Esophagus muscularis mucosa (tissue), 4 donors: ENCODE measurements around the gene STIP1. TPM values are rescaled to one million over a fixed set of nuclear protein-coding genes. Genes with fewer than 3 reads are reported as not detected.

Experiments
- DNase-seq: peaks from one replicate; pipeline ENCODE4 v3.0.0-alpha.2; 2017; ENCODE audit errors: extremely low spot score
- H3K27ac ChIP-seq, 4 donors: fragments of 200-600 bp; sonication (generic); replicated peaks in 1 of 4; 1 replicate in 3 of 4; 2 replicates in 1 of 4; pipeline ENCODE4 v1.5.1; 2016 to 2019; ENCODE audit warnings: mild to moderate bottlenecking in 1 of 4
- H3K27me3 ChIP-seq, 4 donors: fragments of 200-600 bp; sonication (generic); one replicate each; pipeline versions ENCODE4 v1.5.1 to v1.6.0; 2016 to 2019
- H3K36me3 ChIP-seq, 4 donors: fragments of 200-600 bp; sonication (generic); one replicate each; pipeline ENCODE4 v1.5.1; 2016 to 2019
- H3K4me1 ChIP-seq, 4 donors: fragments of 200-600 bp; sonication (generic); one replicate each; pipeline ENCODE4 v1.5.1; 2016 to 2019
- H3K4me3 ChIP-seq, 4 donors: fragments of 200-600 bp; sonication (generic); 1 replicate in 2 of 4; 2 replicates in 2 of 4; pipeline ENCODE4 v1.5.1; 2016 to 2019; ENCODE audit warnings: mild to moderate bottlenecking in 4 of 4, moderate library complexity in 1 of 4
- H3K9me3 ChIP-seq, 4 donors: fragments of 200-600 bp; sonication (generic); 1 replicate in 3 of 4; 2 replicates in 1 of 4; pipeline ENCODE4 v1.5.1; 2016 to 2019
- EP300 ChIP-seq: sonication (generic); formaldehyde crosslinking; IDR thresholded peaks from one replicate; pipeline ENCODE4 v1.6.1; 2017; ENCODE audit warnings: antibody characterized with exemption
- POLR2A ChIP-seq: fragments of 450-650 bp; IDR thresholded peaks from one replicate; pipeline ENCODE4 v1.6.1; 2017; ENCODE audit warnings: antibody characterized with exemption, moderate library complexity, mild to moderate bottlenecking, low read depth
- POLR2AphosphoS5 ChIP-seq, 2 donors: sonication (generic); formaldehyde crosslinking; IDR thresholded peaks; one replicate each; pipeline ENCODE4 v1.6.1; 2017; ENCODE audit warnings: antibody characterized with exemption in 2 of 2
- WGBS: methylation state at CpG from one replicate; pipeline ENCODE4 v1.1.5; 2018; 5-methylcytosine and 5-hydroxymethylcytosine counted together
- intact Hi-C: fragments of 100-400 bp; cut with DNase I; formaldehyde crosslinking; loops from one replicate; pipeline ENCODE4 v1.15.1; 2023
- total RNA-seq, 4 donors: library from RNA; depleted of rRNA; stranded (reverse); fragments of >200 nt; gene quantifications; one replicate each; pipeline versions ENCODE4 v1.1.0 to v1.2.1, GENCODE V29; 2016
- TF ChIP-seq, protein P1 (sequence below), 3 experiments: fragments of 200-600 bp in 2 of 3; fragments of 450-650 bp in 1 of 3; sonication (generic) in 2 of 3; IDR thresholded peaks; one replicate each; pipeline ENCODE4 v1.5.1; 2017 to 2019; ENCODE audit warnings: antibody characterized with exemption in 3 of 3, mild to moderate bottlenecking in 2 of 3, moderate library complexity in 1 of 3

STIP1 gene
- total RNA-seq, 4 donors from 2014 or later = 82.2 to 116 (median 101) TPM

DNA sequence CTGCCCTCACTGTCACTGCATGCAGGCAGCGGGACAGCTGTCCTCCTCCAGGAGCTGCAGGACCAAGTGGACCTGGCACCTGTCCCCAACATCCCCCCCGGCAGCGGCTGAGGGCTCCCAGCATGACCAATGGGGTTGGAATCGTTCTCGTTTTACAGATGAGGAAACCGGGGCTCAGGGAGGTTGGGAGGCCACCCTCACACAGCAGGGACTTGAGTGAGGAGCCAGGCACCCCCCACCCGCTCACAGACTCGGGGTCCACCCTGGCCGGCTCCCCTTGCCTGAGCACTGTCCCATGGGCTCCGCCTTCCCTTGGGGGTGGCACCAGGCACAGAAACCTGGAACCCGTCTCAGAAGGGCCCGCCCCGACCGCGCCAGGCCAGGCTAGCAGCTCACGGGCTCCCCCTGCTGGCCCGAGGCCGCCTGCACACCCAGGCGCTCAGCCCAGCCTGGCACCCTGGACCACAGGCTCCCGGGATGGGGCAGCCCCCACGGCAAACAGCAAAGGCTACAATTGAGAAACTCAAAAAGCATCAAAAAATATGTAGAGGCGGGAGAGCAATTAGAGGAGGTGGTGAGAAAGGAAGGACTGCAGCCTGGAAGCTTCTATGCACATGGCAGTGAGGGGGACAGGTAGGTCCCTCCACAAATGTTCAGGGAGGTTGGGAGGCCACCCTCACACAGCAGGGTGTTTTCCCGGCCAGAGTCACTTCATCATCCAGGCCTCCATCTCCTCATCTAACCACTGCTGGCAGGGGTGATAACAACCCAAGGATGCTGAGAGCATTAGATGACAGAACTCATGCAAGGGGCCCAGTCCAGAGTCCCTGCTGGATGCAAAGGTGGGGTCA, 32.9 kb upstream of the STIP1 start:
- peaks cover 19 to 26% (median 22%) of the 10 kb centered on the region in 4 donors for H3K4me1 ChIP-seq
- H3K27me3 ChIP-seq = no peaks in the 10 kb centered on the region
- H3K9me3 ChIP-seq = no peaks in the 10 kb centered on the region
- 6% methylated on average over 18 of the region's 23 CpGs for WGBS
- DNase-seq = no peak
- peaks cover 0 to 9% (median 5%) of the 10 kb centered on the region in 4 donors for H3K36me3 ChIP-seq
- TF ChIP-seq EP300 = no peak
- TF ChIP-seq, protein P1, sequence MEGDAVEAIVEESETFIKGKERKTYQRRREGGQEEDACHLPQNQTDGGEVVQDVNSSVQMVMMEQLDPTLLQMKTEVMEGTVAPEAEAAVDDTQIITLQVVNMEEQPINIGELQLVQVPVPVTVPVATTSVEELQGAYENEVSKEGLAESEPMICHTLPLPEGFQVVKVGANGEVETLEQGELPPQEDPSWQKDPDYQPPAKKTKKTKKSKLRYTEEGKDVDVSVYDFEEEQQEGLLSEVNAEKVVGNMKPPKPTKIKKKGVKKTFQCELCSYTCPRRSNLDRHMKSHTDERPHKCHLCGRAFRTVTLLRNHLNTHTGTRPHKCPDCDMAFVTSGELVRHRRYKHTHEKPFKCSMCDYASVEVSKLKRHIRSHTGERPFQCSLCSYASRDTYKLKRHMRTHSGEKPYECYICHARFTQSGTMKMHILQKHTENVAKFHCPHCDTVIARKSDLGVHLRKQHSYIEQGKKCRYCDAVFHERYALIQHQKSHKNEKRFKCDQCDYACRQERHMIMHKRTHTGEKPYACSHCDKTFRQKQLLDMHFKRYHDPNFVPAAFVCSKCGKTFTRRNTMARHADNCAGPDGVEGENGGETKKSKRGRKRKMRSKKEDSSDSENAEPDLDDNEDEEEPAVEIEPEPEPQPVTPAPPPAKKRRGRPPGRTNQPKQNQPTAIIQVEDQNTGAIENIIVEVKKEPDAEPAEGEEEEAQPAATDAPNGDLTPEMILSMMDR (IDR thresholded peaks at IDR 0.05) = peak in 2 of 3 experiments; percentile 94 to 99
- peak in 1 of 2 donors; percentile 32 for TF ChIP-seq POLR2AphosphoS5 (IDR thresholded peaks at IDR 0.05)
- no peak overlapping the region for H3K27ac ChIP-seq
- intact Hi-C loops = loop anchor here (5.0 to 10.0 kb wide), 2 partner anchors 316 to 388 kb away; partner anchors contain the start of genes MARK2 and ZFTA
- peak overlapping the region in 2 of 4 donors; percentile 7 to 25 for H3K4me3 ChIP-seq

DNA sequence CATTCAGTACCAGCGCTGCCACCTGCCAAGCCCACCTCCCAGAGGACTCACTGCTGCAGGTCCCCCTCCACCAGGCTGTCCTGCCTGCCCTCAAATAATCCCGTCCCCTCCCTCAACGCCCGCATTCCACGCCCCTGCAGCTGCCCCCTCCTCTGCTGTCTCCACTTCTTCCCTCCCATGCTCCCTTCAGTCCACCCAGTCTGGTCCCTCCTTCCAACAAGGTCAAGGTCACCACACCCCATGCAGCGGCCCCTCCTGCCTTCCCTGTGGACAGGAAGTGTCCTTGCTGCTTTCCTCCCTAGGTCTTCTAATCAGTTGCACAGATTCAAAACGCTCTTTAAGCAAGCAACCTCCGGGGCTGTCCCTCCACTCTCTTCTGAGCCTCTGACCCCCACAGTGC, 32.2 kb upstream of the STIP1 start:
- Histone ChIP-seq H3K9me3 (no peaks in the 10 kb centered on the region), H3K27ac (no peak overlapping the region), H3K27me3 (no peaks in the 10 kb centered on the region), H3K4me3 (no peak overlapping the region), H3K4me1 (peaks cover 11 to 19% (median 14%) of the 10 kb centered on the region in 4 donors), H3K36me3 (peaks cover 0 to 9% (median 5%) of the 10 kb centered on the region in 4 donors)
- no peak for DNase-seq
- intact Hi-C loops = loop anchor here (5.0 to 10.0 kb wide), 2 partner anchors 317 to 389 kb away; partner anchors contain the start of genes MARK2 and ZFTA
- TF ChIP-seq, protein P1 (IDR thresholded peaks at IDR 0.05) = no peak
- no peak for TF ChIP-seq EP300
- TF ChIP-seq POLR2A = no peak
- TF ChIP-seq POLR2AphosphoS5 (IDR thresholded peaks at IDR 0.05) = no peak
- 53% methylated on average over 8 of the region's 8 CpGs for WGBS

DNA sequence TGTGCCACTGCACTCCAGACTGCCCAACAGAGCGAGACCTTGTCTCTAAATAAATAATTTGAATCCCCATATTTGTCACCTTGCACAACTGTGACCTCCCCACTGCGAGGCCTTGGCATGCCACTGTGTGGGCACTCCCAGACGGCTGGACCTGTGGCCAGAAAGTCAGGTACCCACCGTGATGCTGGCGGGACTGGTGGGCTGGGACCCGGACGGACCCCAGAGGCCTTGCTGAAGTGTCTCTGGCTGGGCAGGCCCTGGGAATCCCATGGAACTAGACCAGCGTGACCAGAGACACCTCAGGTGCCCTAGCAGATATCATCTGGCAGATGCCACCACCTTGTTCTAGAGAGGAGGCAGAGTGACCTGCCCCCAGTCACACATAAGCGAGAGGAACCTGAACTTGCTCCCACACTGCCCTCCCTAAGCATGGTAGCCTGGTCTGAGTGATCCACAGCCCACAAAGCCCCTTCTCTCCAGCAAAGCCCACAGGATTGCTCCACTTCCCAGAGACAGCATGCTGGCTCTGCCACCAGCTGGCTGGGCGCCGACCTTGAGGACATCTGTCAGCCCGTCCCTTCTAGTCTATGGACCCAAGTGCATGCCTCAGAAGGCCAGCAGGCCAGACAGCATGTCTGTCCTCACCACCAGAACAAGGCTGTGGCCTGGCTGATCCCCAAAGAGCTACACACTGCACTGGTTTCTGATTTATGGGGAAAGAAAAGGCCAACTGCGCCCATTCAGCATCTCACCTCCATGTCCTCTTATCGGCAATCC, 29.5 kb upstream of the STIP1 start:
- peaks cover 0 to 3% (median 0%) of the 10 kb centered on the region in 4 donors for H3K36me3 ChIP-seq
- whole genome bisulfite sequencing = 92% methylated on average over 14 of the region's 14 CpGs
- peaks cover 0 to 9% (median 8%) of the 10 kb centered on the region in 4 donors for H3K4me1 ChIP-seq
- DNase-seq = no peak
- intact Hi-C loops = loop anchor here (10.0 kb wide), 1 partner anchor 392 kb away; the partner anchor contains the start of gene ZFTA
- no peaks in the 10 kb centered on the region for H3K27me3 ChIP-seq
- TF ChIP-seq EP300 (no peak), POLR2AphosphoS5 (IDR thresholded peaks at IDR 0.05) (no peak)
- TF ChIP-seq, protein P1 (IDR thresholded peaks at IDR 0.05) = no peak
- no peaks in the 10 kb centered on the region for H3K9me3 ChIP-seq
- H3K27ac ChIP-seq = no peak overlapping the region
- no peak overlapping the region for H3K4me3 ChIP-seq

DNA sequence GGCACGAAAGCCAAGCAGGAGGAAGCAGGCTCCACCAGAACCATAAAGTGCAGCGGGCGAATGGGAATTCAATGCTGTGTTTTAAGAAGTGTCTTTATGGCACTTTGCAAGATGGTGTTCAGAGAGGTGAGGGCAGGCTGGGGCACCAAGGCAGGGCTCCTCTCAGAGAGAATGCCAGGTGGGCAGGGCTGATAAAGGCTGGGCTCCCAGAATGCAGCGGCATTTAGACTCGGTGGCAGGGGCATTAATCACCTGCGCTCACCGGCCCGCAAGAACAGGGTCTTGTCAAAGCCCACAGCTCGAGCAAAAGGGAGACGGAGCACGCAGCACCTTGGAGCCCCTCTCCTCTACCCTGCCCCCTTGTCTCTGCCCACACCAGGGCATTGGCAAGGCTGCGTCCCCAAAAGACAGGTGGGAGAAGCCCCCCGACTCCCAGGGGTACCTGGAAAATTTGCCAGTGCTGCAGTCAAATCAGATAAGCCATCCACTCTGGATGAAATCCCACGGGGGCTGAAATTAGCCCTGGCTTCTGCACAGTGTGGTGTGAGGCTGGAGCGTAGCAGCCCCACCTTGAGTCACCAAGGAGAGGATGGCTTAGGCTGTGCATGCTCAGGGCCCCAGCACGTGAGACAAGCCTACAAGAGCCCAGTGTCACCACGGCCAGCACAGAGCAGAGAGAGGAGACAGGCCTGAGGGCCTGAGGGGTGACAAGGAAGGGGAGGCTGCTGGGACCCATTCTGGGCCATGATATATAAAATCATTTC, 28.2 kb upstream of the STIP1 start:
- intact Hi-C loops = loop anchor here (10.0 kb wide), 1 partner anchor 393 kb away; the partner anchor contains the start of gene ZFTA
- no peak for DNase-seq
- Histone ChIP-seq H3K4me1 (peaks cover 0 to 6% (median 5%) of the 10 kb centered on the region in 4 donors), H3K27me3 (no peaks in the 10 kb centered on the region), H3K9me3 (no peaks in the 10 kb centered on the region), H3K4me3 (no peak overlapping the region), H3K27ac (no peak overlapping the region), H3K36me3 (no peaks in the 10 kb centered on the region)
- WGBS = 90% methylated on average over 16 of the region's 17 CpGs
- TF ChIP-seq POLR2AphosphoS5 (IDR thresholded peaks at IDR 0.05) (no peak), EP300 (no peak), POLR2A (no peak)
- TF ChIP-seq, protein P1 (IDR thresholded peaks at IDR 0.05) = no peak
